Lower leg skin (tissue), 4 donors: ENCODE measurements around the gene C1GALT1C1. TPM values are rescaled to one million over a fixed set of nuclear protein-coding genes. Genes with fewer than 3 reads are reported as not detected.
A peak's percentile ranks its signal among the peaks of the same experiment; 100 is the strongest.

ENCODE experiments used
- DNase-seq, 2 donors: peaks; one replicate each; pipeline ENCODE4 v3.0.0-alpha.2; 2019; ENCODE audit warnings: low spot score in 2 of 2
- H3K4me3 ChIP-seq: fragments of 200-600 bp; sonication (generic); 2 replicates; pipeline ENCODE4 v1.5.1; 2017; ENCODE audit warnings: mild to moderate bottlenecking, low read depth; ENCODE audit not compliant: poor library complexity, severe bottlenecking
- CTCF ChIP-seq, 3 donors: fragments of 450-650 bp; IDR thresholded peaks; one replicate each; pipeline ENCODE4 v1.5.1; 2016; ENCODE audit warnings: antibody characterized with exemption in 3 of 3, mild to moderate bottlenecking in 3 of 3, moderate library complexity in 2 of 3
- POLR2A ChIP-seq, 2 donors: fragments of 450-650 bp; IDR thresholded peaks; one replicate each; pipeline ENCODE4 v1.6.1; 2016 to 2017; ENCODE audit warnings: antibody characterized with exemption in 2 of 2, mild to moderate bottlenecking in 1 of 2, moderate library complexity in 1 of 2
- WGBS, 2 donors: methylation state at CpG; one replicate each; pipeline ENCODE4 v1.1.5; 2018; 5-methylcytosine and 5-hydroxymethylcytosine counted together
- intact Hi-C: fragments of 100-400 bp; cut with DNase I; formaldehyde crosslinking; loops from one replicate; pipeline ENCODE4 v1.15.0; 2023; ENCODE audit warnings: low total_unique reads
- total RNA-seq, 4 donors: library from RNA; depleted of rRNA; stranded (reverse); fragments of >200 nt; gene quantifications; one replicate each; pipeline ENCODE4 v1.1.0, GENCODE V29; 2016

Gene C1GALT1C1
- total RNA-seq = 10 to 100 TPM in 2 of 4 donors, 1 to 10 TPM in 2; 4.5 to 13.2 (median 9.6) TPM

DNA sequence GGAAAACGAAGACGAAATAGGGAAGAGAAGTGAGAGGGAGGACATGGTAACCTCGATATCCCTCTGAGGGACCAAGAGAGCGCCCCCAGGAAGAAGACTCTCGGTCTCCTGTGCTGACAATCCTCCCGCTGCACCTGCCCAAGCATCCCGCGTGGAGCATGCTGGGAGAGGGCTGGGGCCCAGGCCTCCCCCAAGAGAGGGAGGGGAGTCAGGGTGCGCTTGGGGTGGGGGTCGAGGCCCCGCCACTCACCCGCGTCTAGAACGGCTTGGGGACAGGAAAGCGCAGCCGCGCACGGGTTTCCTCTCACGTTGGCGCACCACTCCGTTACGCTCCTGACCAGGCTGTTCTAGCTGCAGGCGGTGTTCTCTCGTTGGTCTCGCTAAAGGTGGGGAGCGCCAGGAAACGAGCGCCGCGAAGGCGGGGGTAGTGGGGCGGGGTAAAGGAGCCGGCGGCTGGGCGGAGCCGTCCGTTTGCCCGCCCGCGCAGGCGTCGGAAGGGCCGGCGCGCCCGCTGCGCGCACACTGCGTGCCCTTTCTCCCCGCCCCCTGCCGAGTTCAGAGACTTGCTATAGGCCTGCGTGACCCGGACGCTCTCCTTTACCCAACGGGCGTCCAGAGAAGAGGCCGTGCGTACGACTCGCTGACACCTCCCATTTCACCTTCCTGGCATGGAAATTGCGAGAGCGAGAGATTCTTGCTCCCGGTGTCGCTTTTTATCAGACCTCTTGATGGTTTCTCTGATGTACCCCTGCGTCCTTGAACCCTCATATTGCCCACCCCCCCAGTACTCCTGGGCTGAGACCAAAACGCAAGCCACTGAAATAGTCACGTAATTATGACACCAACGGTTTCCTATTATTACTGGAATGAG is at the start of gene C1GALT1C1:
C1GALT1C1 (minus strand) TSS at position 388 of the 871 bp plus-strand sequence. CDS start 2,888 bp downstream, outside the sequence.
- no peak for TF ChIP-seq CTCF (IDR thresholded peaks at IDR 0.05)
- no peak for TF ChIP-seq POLR2A (IDR thresholded peaks at IDR 0.05)
- H3K4me3 ChIP-seq = peak within 1 kb of the TSS; percentile 53
- WGBS, 2 donors = 0 to 44% methylated on average over 22 to 68 of the region's 68 CpGs
- intact Hi-C loops = no loop called here
- peak; percentile 87 to 97 for DNase-seq

GRCh38 chrX:120677004-120677652 is 47.3 kb upstream of the C1GALT1C1 start:
- intact Hi-C loops = no loop called here
- H3K4me3 ChIP-seq = no peak overlapping the region
- TF ChIP-seq CTCF (IDR thresholded peaks at IDR 0.05) (no peak), POLR2A (IDR thresholded peaks at IDR 0.05) (no peak)
- no peak for DNase-seq
- WGBS, 2 donors = 75 to 92% methylated on average over 2 of the region's 2 CpGs

DNA sequence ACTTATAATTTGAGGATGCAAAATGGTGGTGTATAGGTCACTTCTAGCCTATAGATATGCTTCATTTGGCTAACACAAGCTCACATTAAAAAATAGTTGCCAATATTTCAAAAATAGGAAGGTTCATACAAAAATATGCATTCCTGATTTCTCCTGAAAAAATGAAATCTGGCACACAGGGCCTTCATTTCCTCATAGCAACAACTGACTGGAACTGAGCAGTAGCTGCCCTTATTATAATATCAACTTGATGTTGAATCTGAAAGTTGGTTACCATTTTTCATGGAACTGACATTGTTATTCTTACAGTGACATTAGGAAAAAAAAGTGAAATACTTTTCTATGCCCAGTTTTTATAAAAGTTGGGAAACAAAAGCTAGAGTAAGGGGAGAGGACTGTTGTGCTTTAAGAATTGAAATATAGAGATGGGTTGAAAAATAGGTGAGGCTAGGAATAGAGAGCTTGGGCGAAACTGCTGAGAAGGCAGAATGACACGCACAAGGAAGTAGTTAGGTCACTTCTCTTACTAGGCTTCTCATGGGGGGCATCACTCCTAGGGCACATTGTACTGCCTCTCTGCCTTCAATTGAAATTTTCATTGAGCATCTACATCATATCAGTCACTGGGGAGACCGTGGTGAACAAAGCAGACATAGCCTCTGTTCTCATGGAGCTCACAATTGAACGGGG is 43.1 kb upstream of the C1GALT1C1 start:
- TF ChIP-seq POLR2A (IDR thresholded peaks at IDR 0.05) = no peak
- TF ChIP-seq CTCF (IDR thresholded peaks at IDR 0.05) = no peak
- 85 to 91% methylated on average over 4 of the region's 4 CpGs for WGBS, 2 donors
- no peak for DNase-seq
- intact Hi-C loops = no loop called here
- no peak overlapping the region for H3K4me3 ChIP-seq

GRCh38 chrX:120672389-120672788 is 42.5 kb upstream of the C1GALT1C1 start:
- 23 to 36% methylated on average over 3 of the region's 3 CpGs for WGBS, 2 donors
- no peak overlapping the region for H3K4me3 ChIP-seq
- DNase-seq = peak in 1 of 2 donors; percentile 28
- TF ChIP-seq POLR2A (IDR thresholded peaks at IDR 0.05) = no peak
- no peak for TF ChIP-seq CTCF (IDR thresholded peaks at IDR 0.05)
- intact Hi-C loops = no loop called here

DNA sequence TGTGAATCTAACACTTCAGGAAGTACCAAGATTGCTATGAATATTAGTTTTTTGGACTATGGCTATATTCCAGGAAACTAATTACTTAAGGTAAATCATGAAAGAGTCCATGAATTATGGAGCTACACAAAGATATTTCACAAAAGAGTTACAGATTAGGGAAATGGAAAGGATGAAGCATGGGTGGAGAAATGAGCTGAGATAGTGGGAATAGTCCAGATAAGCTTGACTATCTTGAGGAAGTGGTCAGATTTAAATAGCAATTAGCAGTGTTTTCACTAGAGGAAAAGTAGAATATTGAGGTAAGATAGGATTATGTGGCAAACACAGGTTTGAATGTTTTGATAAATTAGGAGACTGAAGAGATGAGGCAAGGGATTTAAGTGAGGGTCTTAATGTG is 42.1 kb upstream of the C1GALT1C1 start:
- DNase-seq = no peak
- TF ChIP-seq POLR2A (IDR thresholded peaks at IDR 0.05) (no peak), CTCF (IDR thresholded peaks at IDR 0.05) (no peak)
- intact Hi-C loops = no loop called here
- H3K4me3 ChIP-seq = no peak overlapping the region
